Liver (tissue), 9 donors: Measurements from ENCODE around the gene EP400. TPM values are rescaled to one million over a fixed set of nuclear protein-coding genes. Genes with fewer than 3 reads are reported as not detected.

Experiments used
- DNase-seq: peaks from one replicate; pipeline ENCODE4 v3.0.0-alpha.2; 2017; ENCODE audit warnings: low spot score
- H3K27ac ChIP-seq, 2 donors: one replicate each; pipeline ENCODE4 v1.7.0; 2013; ENCODE audit warnings: inconsistent platforms in 2 of 2, low read length in 2 of 2, control low read depth in 1 of 2, low read depth in 1 of 2, mild to moderate bottlenecking in 1 of 2
- H3K27me3 ChIP-seq, 4 donors: one replicate each; pipeline versions ENCODE4 v1.6.1 to v1.7.0; 2013; ENCODE audit warnings: low read length in 3 of 4, inconsistent platforms in 1 of 4, mild to moderate bottlenecking in 1 of 4, moderate library complexity in 1 of 4; ENCODE audit not compliant: control insufficient read depth in 4 of 4, insufficient read depth in 4 of 4
- H3K36me3 ChIP-seq, 4 donors: one replicate each; pipeline versions ENCODE4 v1.6.1 to v1.7.0; 2013; ENCODE audit warnings: low read length in 3 of 4, mild to moderate bottlenecking in 3 of 4, low read depth in 1 of 4, moderate library complexity in 1 of 4; ENCODE audit not compliant: control insufficient read depth in 4 of 4, insufficient read depth in 3 of 4
- H3K4me1 ChIP-seq, 4 donors: one replicate each; pipeline versions ENCODE4 v1.6.1 to v1.7.0; 2013; ENCODE audit warnings: low read length in 3 of 4, mild to moderate bottlenecking in 3 of 4, moderate library complexity in 1 of 4; ENCODE audit not compliant: control insufficient read depth in 4 of 4, insufficient read depth in 4 of 4
- H3K4me3 ChIP-seq, 3 donors: one replicate each; pipeline versions ENCODE4 v1.6.1 to v1.7.0; 2013; ENCODE audit warnings: low read length in 3 of 3, control low read depth in 1 of 3, low read depth in 1 of 3, mild to moderate bottlenecking in 1 of 3
- H3K9ac ChIP-seq, 2 donors: one replicate each; pipeline ENCODE4 v1.7.0; 2013; ENCODE audit warnings: low read length in 2 of 2, mild to moderate bottlenecking in 2 of 2, moderate library complexity in 2 of 2, control low read depth in 1 of 2, low read depth in 1 of 2
- H3K9me3 ChIP-seq, 4 donors: one replicate each; pipeline versions ENCODE4 v1.6.1 to v1.7.0; 2013; ENCODE audit warnings: low read length in 3 of 4; ENCODE audit not compliant: control insufficient read depth in 4 of 4
- ATF3 ChIP-seq: IDR thresholded peaks from 2 replicates; pipeline ENCODE4 v1.6.1; 2016; ENCODE audit warnings: antibody characterized with exemption
- CTCF ChIP-seq: fragments of 150-350 bp; IDR thresholded peaks from 2 replicates; pipeline ENCODE4 v1.5.1; 2017; ENCODE audit warnings: improper control_type of control experiment, low read depth, low read length; ENCODE audit not compliant: missing input control
- EGR1 ChIP-seq, 2 donors: IDR thresholded peaks; 2 replicates each; pipeline ENCODE4 v1.6.1; 2016 to 2018; ENCODE audit warnings: antibody characterized with exemption in 2 of 2, low read depth in 2 of 2
- FOXA2 ChIP-seq: IDR thresholded peaks from 2 replicates; pipeline ENCODE4 v1.6.1; 2016; ENCODE audit warnings: antibody characterized with exemption
- GABPA ChIP-seq, 2 donors: IDR thresholded peaks in 1 of 2; conservative IDR thresholded peaks in 1 of 2; 2 replicates each; pipeline ENCODE4 v1.6.1; 2016; ENCODE audit warnings: antibody characterized with exemption in 2 of 2, mild to moderate bottlenecking in 1 of 2, moderate library complexity in 1 of 2
- HNF4A ChIP-seq, 2 donors: conservative IDR thresholded peaks; 2 replicates each; pipeline ENCODE4 v1.6.1; 2016; ENCODE audit warnings: antibody characterized with exemption in 2 of 2, mild to moderate bottlenecking in 2 of 2
- HNF4G ChIP-seq: IDR thresholded peaks from 2 replicates; pipeline ENCODE4 v1.6.1; 2016; ENCODE audit warnings: antibody characterized with exemption
- JUND ChIP-seq, 2 donors: IDR thresholded peaks; 2 replicates each; pipeline ENCODE4 v1.6.1; 2016; ENCODE audit warnings: antibody characterized with exemption in 2 of 2
- MAX ChIP-seq: IDR thresholded peaks from 2 replicates; pipeline ENCODE4 v1.6.1; 2016; ENCODE audit warnings: antibody characterized with exemption
- NR2F2 ChIP-seq: IDR thresholded peaks from 2 replicates; pipeline ENCODE4 v1.6.1; 2016; ENCODE audit warnings: antibody characterized with exemption
- RAD21 ChIP-seq, 2 donors: IDR thresholded peaks; 2 replicates each; pipeline ENCODE4 v1.6.1; 2016; ENCODE audit warnings: antibody characterized with exemption in 2 of 2, mild to moderate bottlenecking in 2 of 2
- REST ChIP-seq: IDR thresholded peaks from 2 replicates; pipeline ENCODE4 v1.6.1; 2016; ENCODE audit warnings: antibody characterized with exemption, mild to moderate bottlenecking
- RXRA ChIP-seq, 2 donors: IDR thresholded peaks; 2 replicates each; pipeline ENCODE4 v1.6.1; 2017 to 2018; ENCODE audit warnings: antibody characterized with exemption in 2 of 2, mild to moderate bottlenecking in 1 of 2
- SP1 ChIP-seq: IDR thresholded peaks from 2 replicates; pipeline ENCODE4 v1.6.1; 2018; ENCODE audit warnings: antibody characterized with exemption, mild to moderate bottlenecking
- TAF1 ChIP-seq: conservative IDR thresholded peaks from 2 replicates; pipeline ENCODE4 v1.6.1; 2016; ENCODE audit warnings: antibody characterized with exemption, mild to moderate bottlenecking
- WGBS: extraction: QIAGEN DNeasy Blood & Tissue Kit; methylation state at CpG from one replicate; pipeline ENCODE4 v1.1.7; 2013; 5-methylcytosine and 5-hydroxymethylcytosine counted together
- polyA plus RNA-seq, 2 donors: library from polyadenylated mRNA; stranded (reverse) in 1 of 2; unstranded in 1 of 2; fragments of 200-250 nt in 1 of 2; fragments of >200 nt in 1 of 2; fragmentation: Nextera tagmentation in 1 of 2; extraction: Ambion mirVana in 1 of 2; gene quantifications; one replicate each; pipeline versions ENCODE4 v1.2.1 to v1.2.3, GENCODE V29; 2013 to 2015
- total RNA-seq, 2 donors: library from RNA; depleted of rRNA; stranded (reverse); fragments of >200 nt; gene quantifications; one replicate each; pipeline ENCODE4 v1.2.3, GENCODE V29; 2014
- TF ChIP-seq, protein P1 (sequence below): IDR thresholded peaks from 2 replicates; pipeline ENCODE4 v1.6.1; 2016; ENCODE audit warnings: antibody characterized with exemption
- donor health status: healthy.
- donor health status: healthy.
- donor health status: healthy.
- donor health status: healthy.
- donor health status: healthy.

Gene EP400
- total and polyA plus RNA-seq, 4 donors, result 4.7 to 12.4 (median 7.1) TPM

DNA sequence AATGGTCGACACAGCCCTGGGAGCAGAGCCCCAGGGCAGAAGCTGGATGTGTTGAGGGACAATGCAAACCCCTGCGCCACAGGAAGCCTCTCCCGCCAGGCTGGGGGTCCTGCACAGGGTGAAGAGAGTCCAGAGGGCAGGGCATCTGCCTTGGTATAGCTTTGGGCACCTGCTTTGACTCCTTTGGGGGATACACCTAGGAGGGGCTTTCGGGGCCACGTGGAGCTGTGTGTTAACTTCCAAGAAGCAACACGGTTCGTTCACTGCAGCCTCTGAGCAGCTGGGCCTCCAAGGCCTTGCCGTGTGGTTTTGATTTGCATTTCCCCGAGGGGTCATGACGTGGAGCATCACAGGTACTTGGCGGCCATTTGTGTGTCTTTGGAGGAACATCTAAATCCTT lies 26.5 kb upstream of the EP400 start:
- no peak overlapping the region for H3K27ac ChIP-seq
- H3K9me3 ChIP-seq, result no peaks in the 10 kb centered on the region
- DNase-seq, result no peak
- WGBS, result 92% methylated on average over 11 of the region's 11 CpGs
- peaks cover 0 to 2% (median under 1%) of the 10 kb centered on the region in 4 donors for H3K4me1 ChIP-seq
- H3K36me3 ChIP-seq, result peaks cover 15 to 38% (median 21%) of the 10 kb centered on the region in 4 donors
- no peak overlapping the region for H3K4me3 ChIP-seq
- no peaks in the 10 kb centered on the region for H3K27me3 ChIP-seq
- TF ChIP-seq, protein P1, sequence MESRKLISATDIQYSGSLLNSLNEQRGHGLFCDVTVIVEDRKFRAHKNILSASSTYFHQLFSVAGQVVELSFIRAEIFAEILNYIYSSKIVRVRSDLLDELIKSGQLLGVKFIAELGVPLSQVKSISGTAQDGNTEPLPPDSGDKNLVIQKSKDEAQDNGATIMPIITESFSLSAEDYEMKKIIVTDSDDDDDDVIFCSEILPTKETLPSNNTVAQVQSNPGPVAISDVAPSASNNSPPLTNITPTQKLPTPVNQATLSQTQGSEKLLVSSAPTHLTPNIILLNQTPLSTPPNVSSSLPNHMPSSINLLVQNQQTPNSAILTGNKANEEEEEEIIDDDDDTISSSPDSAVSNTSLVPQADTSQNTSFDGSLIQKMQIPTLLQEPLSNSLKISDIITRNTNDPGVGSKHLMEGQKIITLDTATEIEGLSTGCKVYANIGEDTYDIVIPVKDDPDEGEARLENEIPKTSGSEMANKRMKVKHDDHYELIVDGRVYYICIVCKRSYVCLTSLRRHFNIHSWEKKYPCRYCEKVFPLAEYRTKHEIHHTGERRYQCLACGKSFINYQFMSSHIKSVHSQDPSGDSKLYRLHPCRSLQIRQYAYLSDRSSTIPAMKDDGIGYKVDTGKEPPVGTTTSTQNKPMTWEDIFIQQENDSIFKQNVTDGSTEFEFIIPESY, result no peak
- no peak for TF ChIP-seq HNF4G
- TF ChIP-seq HNF4A (conservative IDR thresholded peaks at IDR 0.05), result no peak
- no peak for TF ChIP-seq EGR1 (IDR thresholded peaks at IDR 0.05; ENCODE audit: low read depth in 2 of 2)
- TF ChIP-seq SP1, result no peak
- TF ChIP-seq CTCF, result no peak
- no peak for TF ChIP-seq RAD21 (IDR thresholded peaks at IDR 0.05)
- no peak for TF ChIP-seq MAX
- TF ChIP-seq RXRA (IDR thresholded peaks at IDR 0.05), result no peak
- no peak for TF ChIP-seq NR2F2
- TF ChIP-seq FOXA2, result no peak
- no peak for TF ChIP-seq REST
- no peak overlapping the region for H3K9ac ChIP-seq

GRCh38 chr12:131927110-131928079 lies 22.3 kb upstream of the EP400 start:
- Histone ChIP-seq H3K4me1 (peaks cover 0 to 15% (median 11%) of the 10 kb centered on the region in 4 donors), H3K9ac (no peak overlapping the region), H3K27ac (no peak overlapping the region), H3K4me3 (no peak overlapping the region), H3K27me3 (no peaks in the 10 kb centered on the region), H3K9me3 (no peaks in the 10 kb centered on the region), H3K36me3 (peaks cover under 1 to 9% (median 6%) of the 10 kb centered on the region in 4 donors)
- 96% methylated on average over 24 of the region's 24 CpGs for WGBS
- TF ChIP-seq GABPA (IDR thresholded peaks at IDR 0.05 in 1 of 2, conservative IDR thresholded peaks at IDR 0.05 in 1 of 2), result no peak
- no peak for TF ChIP-seq CTCF
- no peak for TF ChIP-seq ATF3
- no peak for TF ChIP-seq RAD21 (IDR thresholded peaks at IDR 0.05)
- TF ChIP-seq TAF1, result no peak
- no peak for TF ChIP-seq HNF4G
- no peak for TF ChIP-seq JUND (IDR thresholded peaks at IDR 0.05)
- no peak for DNase-seq
